Measurements from ENCODE around the gene GBA3. TPM values are rescaled to one million over a fixed set of nuclear protein-coding genes. Genes with fewer than 3 reads are reported as not detected.

GBA3 gene
- total RNA-seq, 1 experiment from 2014 or later: not detected

GRCh38 chr4:22670956-22671355 is 21.8 kb upstream of the GBA3 start:
- no peak for DNase-seq (ENCODE audit: low read depth, low spot score)
- Histone ChIP-seq H3K27me3 (ENCODE audit: insufficient read depth, low read length) (peaks cover 16% of the 10 kb centered on the region; the same call in 1 of the 2 replicates), H3K9me3 (ENCODE audit: control insufficient read depth in 1 of 2, insufficient read depth in 1 of 2, low read depth in 1 of 2, low read length in 2 of 2) (no peaks in the 10 kb centered on the region), H3K4me1 (ENCODE audit: control insufficient read depth in 1 of 2, insufficient read depth in 2 of 2, low read length in 2 of 2) (no peaks in the 10 kb centered on the region), H3K4me2 (ENCODE audit: low read length) (no peak overlapping the region), H3K79me2 (ENCODE audit: insufficient read depth, low read length) (no peaks in the 10 kb centered on the region), H3K36me3 (ENCODE audit: control insufficient read depth in 1 of 2, insufficient read depth in 2 of 2, low read length in 2 of 2) (no peaks in the 10 kb centered on the region), H4K20me1 (ENCODE audit: insufficient read depth) (no peaks in the 10 kb centered on the region), H3K9ac (ENCODE audit: low read length) (no peak overlapping the region), H3K27ac (ENCODE audit: low read depth, low read length) (no peak overlapping the region), H3K4me3 (replicated peaks in 1 of 2; ENCODE audit: low read depth in 1 of 2, low read length in 2 of 2) (no peak overlapping the region), H2AFZ (ENCODE audit: low read depth, low read length, poor library complexity, severe bottlenecking) (no peak overlapping the region), H3K9me2 (ENCODE audit: insufficient read depth) (no peaks in the 10 kb centered on the region)
- RAD21 ChIA-PET (ENCODE audit: low non-redundant PET in 1 of 2, low total read pairs in 2 of 2, uncharacterized antibody in 2 of 2, unreplicated experiment in 2 of 2): no interaction called here
- CTCF ChIA-PET: no interaction called here
- POLR2A ChIA-PET: no interaction called here
- no peak for ATAC-seq
- intact Hi-C loops (cut with micrococcal nuclease): no loop called here
- TF ChIP-seq JUND (IDR thresholded peaks at IDR 0.05): no peak
- no peak for TF ChIP-seq TCF7L2 (IDR thresholded peaks at IDR 0.05; ENCODE audit: borderline replicate concordance, extremely low read depth, insufficient read depth, insufficient read length)
- no peak for TF ChIP-seq POLR2AphosphoS5 (IDR thresholded peaks at IDR 0.05; ENCODE audit: low read depth, low read length)
- no peak for TF ChIP-seq ZBTB33 (IDR thresholded peaks at IDR 0.05; ENCODE audit: extremely low read depth, insufficient replicate concordance, low read length)
- TF ChIP-seq CTCF (IDR thresholded peaks at IDR 0.05 in 2 of 3, conservative IDR thresholded peaks at IDR 0.05 in 1 of 3; ENCODE audit: borderline replicate concordance in 1 of 3, insufficient read depth in 1 of 3, low read depth in 2 of 3, low read length in 2 of 3): no peak
- no peak for TF ChIP-seq EZH2 (IDR thresholded peaks at IDR 0.05)
- TF ChIP-seq EGR1 (IDR thresholded peaks at IDR 0.05; ENCODE audit: low read depth): no peak
- no peak for TF ChIP-seq EZH2phosphoT487 (IDR thresholded peaks at IDR 0.05; ENCODE audit: borderline replicate concordance)
- no peak for TF ChIP-seq REST (IDR thresholded peaks at IDR 0.05; ENCODE audit: low read depth)
- no peak for TF ChIP-seq MAX (IDR thresholded peaks at IDR 0.05)
- no peak for TF ChIP-seq SRF (IDR thresholded peaks at IDR 0.05; ENCODE audit: low read depth)
- no peak for TF ChIP-seq ZNF274 (IDR thresholded peaks at IDR 0.05; ENCODE audit: low read depth, low read length)
- no TSS peak for BruUV-seq (replicated peaks)
